ENCODE measurements around the gene ENOX1. TPM values are rescaled to one million over a fixed set of nuclear protein-coding genes. Genes with fewer than 3 reads are reported as not detected.

The ENOX1 gene
- total and polyA plus RNA-seq, 9 of the 15 experiments (the other 6 are each of a cell fraction or from before 2014, with no cell fraction given) = not detected

GRCh38 chr13:43776501-43777079, 10.2 kb downstream of the ENOX1 start:
- 0% methylated on average over 1 of the region's 2 CpGs for WGBS (ENCODE audit: insufficient coverage, low coverage, missing lambda C conversion rate)
- Histone ChIP-seq H3K4me3 (no peak overlapping the region), H3K27ac (ENCODE audit: extremely low read depth, low read depth, low read length) (no peak overlapping the region), H3K9me3 (replicated peaks; ENCODE audit: control insufficient read depth, insufficient read depth, low read depth, low read length) (no peaks in the 10 kb centered on the region), H3K9ac (ENCODE audit: insufficient read depth in 1 of 2, low read depth in 2 of 2, low read length in 2 of 2) (no peak overlapping the region), H3K27me3 (ENCODE audit: control insufficient read depth in 2 of 2, insufficient read depth in 2 of 2, low read length in 2 of 2) (no peaks in the 10 kb centered on the region), H4K20me1 (replicated peaks; ENCODE audit: control insufficient read depth, insufficient read depth, low read length) (no peaks in the 10 kb centered on the region), H3K9me1 (ENCODE audit: control insufficient read depth, insufficient read depth, low read length) (no peaks in the 10 kb centered on the region), H2AFZ (ENCODE audit: low read depth, low read length) (no peak overlapping the region), H3K4me2 (ENCODE audit: insufficient read depth, low read length) (no peak overlapping the region), H3K4me1 (replicated peaks in 1 of 2; ENCODE audit: control insufficient read depth in 2 of 2, insufficient read depth in 2 of 2, low read length in 2 of 2) (no peaks in the 10 kb centered on the region), H3K36me3 (ENCODE audit: control insufficient read depth, insufficient read depth, low read length) (no peaks in the 10 kb centered on the region), H3K79me2 (ENCODE audit: control insufficient read depth, insufficient read depth, low read length) (no peaks in the 10 kb centered on the region)
- TF ChIP-seq CREM (IDR thresholded peaks at IDR 0.05; ENCODE audit: low read depth) = no peak
- no peak for TF ChIP-seq TRIM28 (IDR thresholded peaks at IDR 0.05)
- TF ChIP-seq PATZ1 (CRISPR knock-in tag; IDR thresholded peaks at IDR 0.05; ENCODE audit: borderline replicate concordance) = no peak
- TF ChIP-seq POLR3G (IDR thresholded peaks at IDR 0.05; ENCODE audit: extremely low read depth, insufficient read length, insufficient replicate concordance) = no peak
- no peak for TF ChIP-seq ZNF589 (CRISPR knock-in tag; IDR thresholded peaks at IDR 0.05; ENCODE audit: low read depth)
- TF ChIP-seq AFF1 (IDR thresholded peaks at IDR 0.05; ENCODE audit: low read depth in 1 of 2, partially characterized antibody in 2 of 2) = no peak
- no peak for TF ChIP-seq ZNF197 (CRISPR knock-in tag; IDR thresholded peaks at IDR 0.05; ENCODE audit: low read depth)
- FAIRE-seq (no peak), ATAC-seq (no peak), DNase-seq (ENCODE audit: extremely low read depth in 1 of 4, low spot score in 3 of 4) (no peak)
- ChIA-PET POLR2A (no interaction called here), CTCF (ENCODE audit: low intra/inter-chr PET ratio) (no interaction called here)
- intact Hi-C loops (cut with micrococcal nuclease) = no loop called here
- BruUV-seq (replicated peaks) = no TSS peak
- in situ Hi-C loops (cut with MboI) = no loop called here
